Mesendoderm (in vitro differentiated cells): ENCODE measurements around the gene FRYL. TPM values are rescaled to one million over a fixed set of nuclear protein-coding genes. Genes with fewer than 3 reads are reported as not detected.
"Not testable (repeated sequence)": the region's sequence is repeated elsewhere in the genome, so short reads cannot be mapped to it uniquely, and the experiment has no call there.

Experiments used
- DNase-seq: peaks from one replicate; pipeline ENCODE4 v3.0.0; 2013
- H2AK5ac ChIP-seq: 2 replicates; pipeline ENCODE4 v1.6.1; 2013; ENCODE audit warnings: low read length, inconsistent platforms
- H2BK120ac ChIP-seq: 2 replicates; pipeline ENCODE4 v1.6.1; 2013; ENCODE audit warnings: low read depth, mild to moderate bottlenecking, low read length, moderate library complexity, mixed read lengths
- H2BK15ac ChIP-seq: replicated peaks from 2 replicates; pipeline ENCODE4 v1.6.1; 2013; ENCODE audit warnings: low read depth, mild to moderate bottlenecking, moderate library complexity
- H2BK5ac ChIP-seq: 2 replicates; pipeline ENCODE4 v1.6.1; 2013; ENCODE audit warnings: low read length, inconsistent platforms
- H3K18ac ChIP-seq: 2 replicates; pipeline ENCODE4 v1.6.1; 2013; ENCODE audit warnings: mild to moderate bottlenecking, low read length, mixed read lengths
- H3K23ac ChIP-seq: one replicate; pipeline ENCODE4 v1.6.1; 2013; ENCODE audit warnings: low read length
- H3K27ac ChIP-seq: 2 replicates; pipeline ENCODE4 v1.5.1; 2013; ENCODE audit warnings: low read depth, mild to moderate bottlenecking, inconsistent platforms, low read length, moderate library complexity
- H3K27me3 ChIP-seq: 2 replicates; pipeline ENCODE4 v1.6.1; 2013; ENCODE audit warnings: low read length, control low read depth, mild to moderate bottlenecking, inconsistent platforms; ENCODE audit not compliant: insufficient read depth, poor library complexity
- H3K36me3 ChIP-seq: 2 replicates; pipeline ENCODE4 v1.6.1; 2013; ENCODE audit warnings: low read length, inconsistent platforms; ENCODE audit not compliant: control insufficient read depth, insufficient read depth
- H3K4ac ChIP-seq: one replicate; pipeline ENCODE4 v1.6.1; 2013; ENCODE audit warnings: low read depth, mild to moderate bottlenecking, low read length, moderate library complexity
- H3K4me1 ChIP-seq: 2 replicates; pipeline ENCODE4 v1.6.1; 2013; ENCODE audit warnings: low read depth, low read length, inconsistent platforms; ENCODE audit not compliant: control insufficient read depth
- H3K4me2 ChIP-seq: 2 replicates; pipeline ENCODE4 v1.6.1; 2013; ENCODE audit warnings: low read length
- H3K4me3 ChIP-seq: 2 replicates; pipeline ENCODE4 v1.5.1; 2013; ENCODE audit warnings: mild to moderate bottlenecking, low read length
- H3K56ac ChIP-seq: one replicate; pipeline ENCODE4 v1.6.1; 2013; ENCODE audit warnings: low read length
- H3K79me1 ChIP-seq: 2 replicates; pipeline ENCODE4 v1.6.1; 2013; ENCODE audit warnings: low read length, inconsistent platforms
- H3K79me2 ChIP-seq: 2 replicates; pipeline ENCODE4 v1.6.1; 2013; ENCODE audit warnings: mild to moderate bottlenecking, low read length; ENCODE audit not compliant: control insufficient read depth, insufficient read depth
- H3K9ac ChIP-seq: 2 replicates; pipeline ENCODE4 v1.6.1; 2013; ENCODE audit warnings: low read length, inconsistent platforms
- H4K5ac ChIP-seq: one replicate; pipeline ENCODE4 v1.6.1; 2013; ENCODE audit warnings: low read length
- H4K8ac ChIP-seq: one replicate; pipeline ENCODE4 v1.6.1; 2013; ENCODE audit warnings: low read depth, mild to moderate bottlenecking, control low read depth, low read length, moderate library complexity
- WGBS: extraction: QIAGEN DNeasy Blood & Tissue Kit; methylation state at CpG from one replicate; pipeline ENCODE4 v1.1.7; 2013; ENCODE audit warnings: low lambda C conversion rate, missing lambda C conversion rate; ENCODE audit not compliant: insufficient coverage; ENCODE audit errors: extremely low coverage; 5-methylcytosine and 5-hydroxymethylcytosine counted together
- polyA plus RNA-seq, 2 experiments: library from polyadenylated mRNA; stranded (reverse); fragments of 200-250 nt; gene quantifications; one replicate each; pipeline ENCODE4 v1.2.3, GENCODE V29; 2013

FRYL gene
- polyA plus RNA-seq (2013, experiment 1 of 2): 8.4 TPM
- 7.8 TPM for polyA plus RNA-seq (2013, experiment 2 of 2)

- Histone ChIP-seq H3K79me2 (peaks cover 26% of the 10 kb centered on the region), H3K9ac (peak within 1 kb of the TSS; percentile 95), H2BK120ac (peak within 1 kb of the TSS; percentile 55), H4K5ac (no peak within 1 kb of the TSS), H2BK15ac (no peak within 1 kb of the TSS), H4K8ac (peak within 1 kb of the TSS; percentile 28), H3K36me3 (no peaks in the 10 kb centered on the region), H3K4ac (peak within 1 kb of the TSS; percentile 97), H3K79me1 (no peaks in the 10 kb centered on the region), H2BK5ac (peak within 1 kb of the TSS; percentile 49), H3K27ac (peak within 1 kb of the TSS; percentile 100), H3K18ac (peak within 1 kb of the TSS; percentile 90), H3K4me1 (peaks cover 2% of the 10 kb centered on the region), H3K23ac (peak within 1 kb of the TSS; percentile 73), H2AK5ac (no peak within 1 kb of the TSS), H3K27me3 (no peaks in the 10 kb centered on the region), H3K4me3 (peak within 1 kb of the TSS; percentile 85), H3K4me2 (peak within 1 kb of the TSS; percentile 52), H3K56ac (peak within 1 kb of the TSS; percentile 95)
- no CpG with 5 or more reads among the region's 51 CpGs for WGBS
- peak; percentile 100 for DNase-seq
Measured at GRCh38 chr4:48779998-48780864, at the start of gene FRYL. Gene FRYL (minus strand): TSS chr4:48780279. CDS start chr4:48634410, 145,869 bp downstream.

GRCh38 chr4:48827622-48828021, 47.5 kb upstream of the FRYL start:
- H2BK120ac ChIP-seq: no peak overlapping the region
- DNase-seq: no peak
- H3K79me2 ChIP-seq: peaks cover 12% of the 10 kb centered on the region
- no peaks in the 10 kb centered on the region for H3K27me3 ChIP-seq
- H3K23ac ChIP-seq: no peak overlapping the region
- no peak overlapping the region for H4K5ac ChIP-seq
- H3K4me2 ChIP-seq: no peak overlapping the region
- H4K8ac ChIP-seq: no peak overlapping the region
- H3K79me1 ChIP-seq: no peaks in the 10 kb centered on the region
- H2BK15ac ChIP-seq: no peak overlapping the region
- H3K4me1 ChIP-seq: no peaks in the 10 kb centered on the region
- H2BK5ac ChIP-seq: no peak overlapping the region
- WGBS: no CpG with 5 or more reads among the region's 5 CpGs
- no peak overlapping the region for H3K4ac ChIP-seq
- no peak overlapping the region for H3K4me3 ChIP-seq
- no peak overlapping the region for H2AK5ac ChIP-seq
- H3K36me3 ChIP-seq: no peaks in the 10 kb centered on the region
- H3K18ac ChIP-seq: no peak overlapping the region
- H3K56ac ChIP-seq: no peak overlapping the region
- H3K9ac ChIP-seq: no peak overlapping the region
- H3K27ac ChIP-seq: no peak overlapping the region

- H3K27ac ChIP-seq, H3K56ac ChIP-seq, H3K4me2 ChIP-seq, H3K79me1 ChIP-seq, DNase-seq, H2AK5ac ChIP-seq, H3K4ac ChIP-seq, H3K23ac ChIP-seq, H2BK15ac ChIP-seq, H3K4me1 ChIP-seq, H3K27me3 ChIP-seq, H4K8ac ChIP-seq, H3K18ac ChIP-seq, H2BK120ac ChIP-seq, H2BK5ac ChIP-seq, H3K36me3 ChIP-seq, H3K9ac ChIP-seq, H4K5ac ChIP-seq, H3K79me2 ChIP-seq, H3K4me3 ChIP-seq: not testable (repeated sequence)
- WGBS: no CpG with 5 or more reads among the region's 2 CpGs
Measured at GRCh38 chr4:48821431-48821830, 41.4 kb upstream of the FRYL start.

GRCh38 chr4:48816971-48817370, 36.9 kb upstream of the FRYL start:
- Histone ChIP-seq H3K9ac (no peak overlapping the region), H3K56ac (no peak overlapping the region), H4K5ac (no peak overlapping the region), H2AK5ac (no peak overlapping the region), H2BK5ac (no peak overlapping the region), H2BK120ac (no peak overlapping the region), H3K4me2 (no peak overlapping the region), H3K79me1 (no peaks in the 10 kb centered on the region), H3K4me3 (no peak overlapping the region), H3K36me3 (no peaks in the 10 kb centered on the region), H3K4ac (no peak overlapping the region), H4K8ac (no peak overlapping the region), H2BK15ac (no peak overlapping the region), H3K4me1 (no peaks in the 10 kb centered on the region), H3K27ac (no peak overlapping the region), H3K18ac (no peak overlapping the region), H3K23ac (no peak overlapping the region), H3K27me3 (no peaks in the 10 kb centered on the region), H3K79me2 (no peaks in the 10 kb centered on the region)
- no peak for DNase-seq
- no CpG with 5 or more reads among the region's 6 CpGs for WGBS

GRCh38 chr4:48816297-48816696, 36.2 kb upstream of the FRYL start:
- H3K4me2 ChIP-seq, H2BK5ac ChIP-seq: not testable (repeated sequence)
- WGBS: no CpG with 5 or more reads among the region's 7 CpGs

More at GRCh38 chr4:48816297-48816696, 36.2 kb upstream of the FRYL start:
- not testable (repeated sequence) for H3K56ac ChIP-seq, H2AK5ac ChIP-seq, H3K4me1 ChIP-seq, H4K8ac ChIP-seq, H3K18ac ChIP-seq, H3K23ac ChIP-seq, H3K36me3 ChIP-seq, H2BK15ac ChIP-seq, H3K27ac ChIP-seq, H3K9ac ChIP-seq, H3K4me3 ChIP-seq, H3K27me3 ChIP-seq, H2BK120ac ChIP-seq, H4K5ac ChIP-seq, DNase-seq, H3K79me1 ChIP-seq, H3K4ac ChIP-seq, H3K79me2 ChIP-seq
